NOMO-1 (cell line): ENCODE results near the gene COL24A1.
"Not testable (repeated sequence)": the region's sequence is repeated elsewhere in the genome, so short reads cannot be mapped to it uniquely, and the experiment has no call there.

Experiments used
- DNase-seq, 2 experiments: peaks; one replicate each; lab custom pipeline; 2025; ENCODE audit not compliant: unreplicated experiment in 2 of 2; lab: John Stamatoyannopoulos, UW

COL24A1 gene

GRCh38 chr1:86154571-86155050, 2.0 kb downstream of the COL24A1 start:
- DNase-seq = no peak

GRCh38 chr1:86153836-86154235, 2.7 kb downstream of the COL24A1 start:
- DNase-seq = peak in 1 of 2 experiments; percentile 25

- no peak for DNase-seq
Measured at GRCh38 chr1:86152887-86153286, 3.7 kb downstream of the COL24A1 start.

GRCh38 chr1:86151427-86151826, 5.1 kb downstream of the COL24A1 start:
- DNase-seq = no peak

GRCh38 chr1:86150553-86151055, 6.0 kb downstream of the COL24A1 start:
- DNase-seq = no peak

- no peak for DNase-seq
Measured at GRCh38 chr1:86149591-86149990, 7.0 kb downstream of the COL24A1 start.

- no peak for DNase-seq
Measured at GRCh38 chr1:86147755-86148154, 8.8 kb downstream of the COL24A1 start.

GRCh38 chr1:86146566-86146965, 10.0 kb downstream of the COL24A1 start:
- no peak for DNase-seq

GRCh38 chr1:86140281-86140880, 16.2 kb downstream of the COL24A1 start:
- no peak for DNase-seq

GRCh38 chr1:86138746-86139145, 17.8 kb downstream of the COL24A1 start:
- no peak for DNase-seq

- peak; percentile 78 to 96 for DNase-seq
Measured at GRCh38 chr1:86137436-86137835, 19.1 kb downstream of the COL24A1 start.

- DNase-seq = no peak
Measured at GRCh38 chr1:86119214-86119764, 37.3 kb downstream of the COL24A1 start.

- DNase-seq = no peak
Measured at GRCh38 chr1:86114816-86115400, 41.7 kb downstream of the COL24A1 start.

- DNase-seq = no peak
Measured at GRCh38 chr1:86114236-86114635, 42.3 kb downstream of the COL24A1 start.

GRCh38 chr1:86111590-86111989, 45.0 kb downstream of the COL24A1 start:
- DNase-seq = not testable (repeated sequence)

GRCh38 chr1:86110451-86111129, 46.0 kb downstream of the COL24A1 start:
- no peak for DNase-seq

- no peak for DNase-seq
Measured at GRCh38 chr1:86105533-86105866, 51.1 kb downstream of the COL24A1 start.

GRCh38 chr1:86104606-86105532, 51.7 kb downstream of the COL24A1 start:
- DNase-seq = no peak

GRCh38 chr1:86101616-86102015, 55.0 kb downstream of the COL24A1 start:
- DNase-seq = no peak

- DNase-seq = no peak
Measured at GRCh38 chr1:86100401-86100800, 56.2 kb downstream of the COL24A1 start.

GRCh38 chr1:86089765-86090164, 66.8 kb downstream of the COL24A1 start:
- DNase-seq = no peak
